ENCODE measurements around the gene NOTCH1.

Gene NOTCH1

DNA sequence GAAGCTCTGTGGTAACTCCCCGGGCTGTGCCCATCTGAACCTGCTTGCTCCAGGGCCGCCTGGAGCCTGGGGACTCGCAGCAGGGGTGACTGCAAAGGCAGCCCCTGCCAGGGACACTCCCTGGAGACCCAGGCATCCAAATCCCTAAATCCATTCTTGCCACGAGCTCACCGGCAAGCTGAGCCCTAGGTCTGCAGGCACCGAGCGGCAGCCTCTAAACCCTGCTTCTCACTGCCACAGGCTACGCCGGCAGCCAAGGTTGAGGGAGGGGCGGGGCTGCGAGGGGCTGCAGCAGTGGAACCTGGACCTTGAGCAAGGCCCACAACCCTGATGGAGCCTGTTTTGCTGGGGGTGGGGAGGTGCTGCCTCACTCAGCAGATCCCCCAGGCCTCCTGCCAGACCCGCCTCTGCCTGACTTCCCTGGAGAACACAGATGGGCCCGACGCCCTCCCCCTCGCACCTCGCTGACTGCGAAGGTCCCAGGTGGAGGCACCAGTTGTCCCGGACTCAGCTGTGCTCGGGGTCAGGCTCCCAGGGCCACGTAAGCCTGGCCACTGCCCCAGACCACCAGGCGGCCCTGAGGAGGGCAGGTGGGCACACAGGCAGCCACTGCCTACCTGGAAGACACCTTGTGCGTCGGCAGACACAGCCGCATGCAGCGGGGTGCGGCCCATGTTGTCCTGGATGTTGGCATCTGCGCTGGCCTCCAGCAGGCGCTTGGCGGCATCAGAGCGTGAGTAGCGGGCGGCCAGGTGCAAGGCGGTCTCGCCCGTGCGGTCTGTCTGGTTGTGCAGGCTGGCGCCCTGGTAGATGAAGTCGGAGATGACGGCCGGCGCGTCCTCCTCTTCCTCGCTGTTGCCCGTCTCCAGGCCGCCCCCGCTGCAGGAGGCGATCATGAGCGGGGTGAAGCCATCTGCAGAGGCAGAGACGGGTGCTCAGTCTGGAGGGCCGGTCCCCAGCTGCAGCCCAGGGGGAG, 45.6 kb downstream of the NOTCH1 start:
- H2BK15ac ChIP-seq (replicated peaks; ENCODE audit: low read depth), result no peak overlapping the region
- no peak overlapping the region for H3K9ac ChIP-seq (ENCODE audit: low read length)
- no peak overlapping the region for H2BK5ac ChIP-seq (ENCODE audit: low read length)
- no peak overlapping the region for H3K27ac ChIP-seq (ENCODE audit: low read depth, low read length)
- H2AK5ac ChIP-seq (ENCODE audit: low read length), result no peak overlapping the region
- H3K23ac ChIP-seq (ENCODE audit: low read length), result no peak overlapping the region
- no peaks in the 10 kb centered on the region for H3K27me3 ChIP-seq (ENCODE audit: insufficient read depth, low read length, poor library complexity)
- no peak overlapping the region for H3K18ac ChIP-seq (ENCODE audit: low read length)
- no peak overlapping the region for H3K4me3 ChIP-seq (ENCODE audit: low read length)
- no peak overlapping the region for H3K4ac ChIP-seq (ENCODE audit: low read depth, low read length)
- no peak overlapping the region for H3K56ac ChIP-seq (ENCODE audit: low read length)
- H2BK120ac ChIP-seq (ENCODE audit: low read depth, low read length), result no peak overlapping the region
- H3K79me1 ChIP-seq (ENCODE audit: low read length), result no peaks in the 10 kb centered on the region
- H3K4me1 ChIP-seq (ENCODE audit: control insufficient read depth, low read depth, low read length), result no peaks in the 10 kb centered on the region
- no peak for DNase-seq
- WGBS (ENCODE audit: extremely low coverage, insufficient coverage, low lambda C conversion rate), result no CpG with 5 or more reads among the region's 50 CpGs
- H4K8ac ChIP-seq (ENCODE audit: low read depth, low read length), result no peak overlapping the region
- peaks cover 11% of the 10 kb centered on the region for H3K36me3 ChIP-seq (ENCODE audit: control insufficient read depth, insufficient read depth, low read length)
- H3K4me2 ChIP-seq (ENCODE audit: low read length), result no peak overlapping the region
- no peaks in the 10 kb centered on the region for H3K79me2 ChIP-seq (ENCODE audit: control insufficient read depth, insufficient read depth, low read length)
- H4K5ac ChIP-seq (ENCODE audit: low read length), result no peak overlapping the region

DNA sequence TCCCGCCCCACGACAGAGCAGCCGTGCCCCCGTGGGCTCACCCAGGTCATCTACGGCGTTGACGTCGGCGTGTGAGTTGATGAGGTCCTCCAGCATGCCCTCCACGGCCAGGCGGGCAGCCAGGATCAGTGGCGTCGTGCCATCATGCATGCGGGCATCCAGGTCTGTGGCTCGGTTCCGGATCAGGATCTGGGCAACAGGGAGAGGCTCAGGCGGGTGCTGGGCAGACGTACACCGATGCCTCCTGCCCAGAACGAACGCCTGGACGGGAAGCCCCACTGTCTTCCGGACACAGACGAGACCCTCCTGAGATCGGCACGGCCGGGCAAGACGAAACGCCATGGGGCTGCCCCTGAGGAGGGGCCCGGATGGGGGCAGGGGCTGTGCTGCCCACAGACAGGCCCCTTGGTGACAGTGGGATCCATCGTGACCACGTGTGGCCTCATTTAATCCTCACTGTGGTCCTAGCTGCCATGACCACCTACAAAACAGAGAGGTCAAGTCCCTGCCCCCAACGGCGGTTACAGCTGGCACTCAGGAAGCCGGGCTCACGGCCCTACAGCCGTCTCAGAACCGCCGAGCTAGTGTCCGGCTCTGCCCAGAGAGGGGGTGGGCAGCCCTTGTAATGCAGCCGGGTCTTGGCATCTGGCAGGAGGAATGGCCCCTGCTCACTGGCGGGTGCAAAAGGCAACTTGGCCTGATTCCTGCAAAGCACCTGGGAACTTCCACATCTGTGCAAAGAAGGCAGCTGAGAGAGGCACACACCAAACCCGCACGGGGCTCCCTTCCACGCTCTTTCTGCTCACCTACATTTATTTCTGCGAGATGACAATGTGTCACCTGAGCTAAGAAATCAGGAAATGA, 46.5 kb downstream of the NOTCH1 start:
- Histone ChIP-seq H3K56ac (ENCODE audit: low read length) (no peak overlapping the region), H3K9ac (ENCODE audit: low read length) (no peak overlapping the region)

DNA sequence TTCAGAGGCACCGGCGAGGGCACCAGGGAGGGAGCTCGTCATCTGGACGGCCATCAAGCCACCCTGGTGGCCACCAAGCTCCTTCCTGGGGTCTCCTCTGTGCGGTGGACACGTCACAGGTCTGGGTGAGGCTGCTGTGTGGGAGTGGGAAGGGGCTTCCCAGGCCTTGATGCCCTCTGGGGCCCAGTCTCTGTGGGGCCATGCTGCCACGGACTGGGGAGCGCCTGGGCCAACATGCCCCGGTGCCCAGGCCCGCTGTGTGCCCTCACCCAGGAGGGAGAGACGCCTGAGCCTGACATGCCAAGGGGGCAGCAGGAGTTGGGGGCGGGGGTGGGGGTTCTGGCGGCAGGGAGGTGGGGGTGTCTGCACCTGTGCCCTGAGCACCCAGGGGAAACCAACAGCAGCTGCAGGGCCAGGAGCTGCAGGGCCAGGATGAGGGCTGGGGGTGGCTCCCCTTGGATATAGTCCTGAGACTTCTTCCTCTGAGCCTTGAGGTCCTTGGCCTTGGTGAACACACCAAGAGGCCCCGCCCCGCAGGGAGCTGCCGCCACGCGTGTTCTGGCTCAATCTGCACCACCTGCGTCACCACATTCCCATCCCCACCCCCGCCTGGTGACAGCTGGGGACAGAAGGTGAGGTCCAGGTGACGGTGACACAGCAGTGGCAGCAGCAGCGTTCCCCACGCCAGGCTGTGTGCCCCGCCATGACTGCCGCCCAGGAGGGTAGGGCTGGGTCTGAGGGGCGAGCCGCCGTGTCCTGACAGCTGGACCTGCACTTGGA, 47.7 kb downstream of the NOTCH1 start:
- Histone ChIP-seq H3K18ac (ENCODE audit: low read length) (no peak overlapping the region), H3K36me3 (ENCODE audit: control insufficient read depth, insufficient read depth, low read length) (peaks cover 12% of the 10 kb centered on the region), H3K4ac (ENCODE audit: low read depth, low read length) (no peak overlapping the region), H3K4me2 (ENCODE audit: low read length) (no peak overlapping the region), H3K79me1 (ENCODE audit: low read length) (no peaks in the 10 kb centered on the region), H4K8ac (ENCODE audit: low read depth, low read length) (no peak overlapping the region), H3K23ac (ENCODE audit: low read length) (no peak overlapping the region), H3K27ac (ENCODE audit: low read depth, low read length) (no peak overlapping the region), H2BK15ac (replicated peaks; ENCODE audit: low read depth) (no peak overlapping the region), H3K4me1 (ENCODE audit: control insufficient read depth, low read depth, low read length) (no peaks in the 10 kb centered on the region), H2BK120ac (ENCODE audit: low read depth, low read length) (no peak overlapping the region), H3K79me2 (ENCODE audit: control insufficient read depth, insufficient read depth, low read length) (no peaks in the 10 kb centered on the region), H4K5ac (ENCODE audit: low read length) (no peak overlapping the region), H2BK5ac (ENCODE audit: low read length) (no peak overlapping the region), H3K4me3 (ENCODE audit: low read length) (no peak overlapping the region), H3K9ac (ENCODE audit: low read length) (no peak overlapping the region), H3K27me3 (ENCODE audit: insufficient read depth, low read length, poor library complexity) (no peaks in the 10 kb centered on the region), H3K56ac (ENCODE audit: low read length) (no peak overlapping the region), H2AK5ac (ENCODE audit: low read length) (no peak overlapping the region)
- no CpG with 5 or more reads among the region's 28 CpGs for WGBS (ENCODE audit: extremely low coverage, insufficient coverage, low lambda C conversion rate)
- no peak for DNase-seq

More for the DNA sequence above, 46.5 kb downstream of the NOTCH1 start:
- Histone ChIP-seq H4K8ac (ENCODE audit: low read depth, low read length) (no peak overlapping the region), H3K79me1 (ENCODE audit: low read length) (no peaks in the 10 kb centered on the region), H3K79me2 (ENCODE audit: control insufficient read depth, insufficient read depth, low read length) (no peaks in the 10 kb centered on the region), H3K4me2 (ENCODE audit: low read length) (no peak overlapping the region), H2BK120ac (ENCODE audit: low read depth, low read length) (no peak overlapping the region), H3K4me3 (ENCODE audit: low read length) (no peak overlapping the region), H3K36me3 (ENCODE audit: control insufficient read depth, insufficient read depth, low read length) (peaks cover 12% of the 10 kb centered on the region), H2AK5ac (ENCODE audit: low read length) (no peak overlapping the region), H3K27ac (ENCODE audit: low read depth, low read length) (no peak overlapping the region), H4K5ac (ENCODE audit: low read length) (no peak overlapping the region), H3K18ac (ENCODE audit: low read length) (no peak overlapping the region), H3K27me3 (ENCODE audit: insufficient read depth, low read length, poor library complexity) (no peaks in the 10 kb centered on the region), H2BK5ac (ENCODE audit: low read length) (no peak overlapping the region), H3K4ac (ENCODE audit: low read depth, low read length) (no peak overlapping the region), H3K4me1 (ENCODE audit: control insufficient read depth, low read depth, low read length) (no peaks in the 10 kb centered on the region), H2BK15ac (replicated peaks; ENCODE audit: low read depth) (no peak overlapping the region), H3K23ac (ENCODE audit: low read length) (no peak overlapping the region)
- no peak for DNase-seq
- no CpG with 5 or more reads among the region's 46 CpGs for WGBS (ENCODE audit: extremely low coverage, insufficient coverage, low lambda C conversion rate)

DNA sequence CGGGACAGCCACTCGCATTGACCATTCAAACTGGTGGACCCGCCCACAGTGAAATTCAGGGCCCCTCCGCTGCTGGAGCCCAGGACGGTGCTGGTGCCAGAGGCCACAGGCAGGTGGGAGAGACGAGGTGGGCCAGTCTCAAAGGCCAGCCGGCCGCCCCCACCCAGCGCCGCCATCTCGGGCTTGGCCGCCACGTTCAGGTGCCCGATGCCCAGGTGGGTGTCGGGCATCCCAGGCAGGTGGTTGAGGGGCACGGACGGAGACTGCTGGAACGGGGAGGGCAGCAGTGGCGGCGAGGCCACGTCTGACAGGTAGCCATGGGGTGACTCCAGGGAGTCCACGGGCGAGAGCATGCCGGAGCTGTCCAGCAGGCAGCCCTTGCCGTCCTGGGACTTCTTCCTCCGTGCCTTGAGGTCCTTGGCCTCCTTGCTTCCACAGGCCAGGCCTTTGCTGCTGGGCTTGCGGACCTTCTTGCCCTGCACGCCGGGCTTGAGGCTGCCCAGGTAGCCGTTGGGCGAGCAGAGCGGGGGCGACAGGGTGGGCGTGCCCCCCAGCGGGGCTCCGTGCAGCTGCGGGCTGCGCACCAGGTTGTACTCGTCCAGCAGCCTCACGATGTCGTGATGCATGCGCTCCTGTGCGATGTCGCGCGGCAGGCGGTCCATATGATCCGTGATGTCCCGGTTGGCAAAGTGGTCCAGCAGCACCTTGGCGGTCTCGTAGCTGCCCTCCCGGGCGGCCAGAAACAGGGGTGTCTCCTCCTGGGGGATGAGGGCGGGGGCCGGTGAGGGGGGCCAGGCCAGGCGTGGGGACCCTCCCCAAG, 48.8 kb downstream of the NOTCH1 start:
- Histone ChIP-seq H3K4me1 (ENCODE audit: control insufficient read depth, low read depth, low read length) (no peaks in the 10 kb centered on the region), H3K4ac (ENCODE audit: low read depth, low read length) (no peak overlapping the region), H2BK120ac (ENCODE audit: low read depth, low read length) (no peak overlapping the region), H3K4me3 (ENCODE audit: low read length) (no peak overlapping the region), H4K8ac (ENCODE audit: low read depth, low read length) (no peak overlapping the region), H2AK5ac (ENCODE audit: low read length) (no peak overlapping the region), H3K23ac (ENCODE audit: low read length) (no peak overlapping the region), H3K27ac (ENCODE audit: low read depth, low read length) (no peak overlapping the region), H3K79me1 (ENCODE audit: low read length) (no peaks in the 10 kb centered on the region), H2BK5ac (ENCODE audit: low read length) (no peak overlapping the region), H3K36me3 (ENCODE audit: control insufficient read depth, insufficient read depth, low read length) (peaks cover 12% of the 10 kb centered on the region), H3K18ac (ENCODE audit: low read length) (no peak overlapping the region), H2BK15ac (replicated peaks; ENCODE audit: low read depth) (no peak overlapping the region), H3K79me2 (ENCODE audit: control insufficient read depth, insufficient read depth, low read length) (no peaks in the 10 kb centered on the region), H3K27me3 (ENCODE audit: insufficient read depth, low read length, poor library complexity) (no peaks in the 10 kb centered on the region), H3K56ac (ENCODE audit: low read length) (no peak overlapping the region), H3K4me2 (ENCODE audit: low read length) (no peak overlapping the region), H3K9ac (ENCODE audit: low read length) (no peak overlapping the region), H4K5ac (ENCODE audit: low read length) (no peak overlapping the region)
- DNase-seq, result no peak
- no CpG with 5 or more reads among the region's 56 CpGs for WGBS (ENCODE audit: extremely low coverage, insufficient coverage, low lambda C conversion rate)

DNA sequence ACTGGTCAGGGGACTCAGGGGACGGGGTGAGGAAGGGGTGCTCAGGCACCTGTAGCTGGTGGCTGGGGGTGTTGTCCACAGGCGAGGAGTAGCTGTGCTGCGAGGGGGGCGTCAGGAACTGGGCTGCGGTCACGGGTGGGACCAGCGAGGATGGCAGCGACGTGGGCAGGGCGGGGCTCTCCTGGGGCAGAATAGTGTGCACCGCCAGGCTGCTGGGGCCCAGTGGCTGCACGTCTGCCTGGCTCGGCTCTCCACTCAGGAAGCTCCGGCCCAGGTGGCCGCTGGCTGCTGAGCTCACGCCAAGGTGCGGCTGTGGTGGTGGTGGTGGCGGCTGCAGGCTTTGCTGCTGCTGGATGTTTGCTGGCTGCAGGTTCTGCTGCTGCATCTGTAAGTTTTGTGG, 49.7 kb downstream of the NOTCH1 start:
- H3K23ac ChIP-seq (ENCODE audit: low read length), result no peak overlapping the region
- H3K36me3 ChIP-seq (ENCODE audit: control insufficient read depth, insufficient read depth, low read length), result peaks cover 12% of the 10 kb centered on the region
- no peak for DNase-seq
- no peak overlapping the region for H2AK5ac ChIP-seq (ENCODE audit: low read length)
- no peak overlapping the region for H4K5ac ChIP-seq (ENCODE audit: low read length)
- no peak overlapping the region for H3K4ac ChIP-seq (ENCODE audit: low read depth, low read length)
- H4K8ac ChIP-seq (ENCODE audit: low read depth, low read length), result no peak overlapping the region
- H3K79me2 ChIP-seq (ENCODE audit: control insufficient read depth, insufficient read depth, low read length), result no peaks in the 10 kb centered on the region
- no peak overlapping the region for H3K18ac ChIP-seq (ENCODE audit: low read length)
- no peaks in the 10 kb centered on the region for H3K4me1 ChIP-seq (ENCODE audit: control insufficient read depth, low read depth, low read length)
- H3K27ac ChIP-seq (ENCODE audit: low read depth, low read length), result no peak overlapping the region
- H2BK120ac ChIP-seq (ENCODE audit: low read depth, low read length), result no peak overlapping the region
- H3K4me3 ChIP-seq (ENCODE audit: low read length), result no peak overlapping the region
- no peak overlapping the region for H3K4me2 ChIP-seq (ENCODE audit: low read length)
- H3K9ac ChIP-seq (ENCODE audit: low read length), result no peak overlapping the region
- no CpG with 5 or more reads among the region's 18 CpGs for WGBS (ENCODE audit: extremely low coverage, insufficient coverage, low lambda C conversion rate)
- H2BK15ac ChIP-seq (replicated peaks; ENCODE audit: low read depth), result no peak overlapping the region
- H3K56ac ChIP-seq (ENCODE audit: low read length), result no peak overlapping the region
- no peaks in the 10 kb centered on the region for H3K27me3 ChIP-seq (ENCODE audit: insufficient read depth, low read length, poor library complexity)
- H2BK5ac ChIP-seq (ENCODE audit: low read length), result no peak overlapping the region
- H3K79me1 ChIP-seq (ENCODE audit: low read length), result no peaks in the 10 kb centered on the region

Data from mesendoderm (in vitro differentiated cells).